Mesothelial cell of epicardium (in vitro differentiated cells): Measurements from ENCODE around the gene SORL1. TPM values are rescaled to one million over a fixed set of nuclear protein-coding genes. Genes with fewer than 3 reads are reported as not detected.
"Not testable (repeated sequence)": the region's sequence is repeated elsewhere in the genome, so short reads cannot be mapped to it uniquely, and the experiment has no call there.

Experiments
- DNase-seq, 2 experiments: peaks; one replicate each; pipeline ENCODE4 v3.0.0; 2021; ENCODE audit warnings: low spot score in 2 of 2; ENCODE audit not compliant: unreplicated experiment in 2 of 2
- H3K27ac Mint-ChIP-seq: 2 replicates; pipeline ENCODE4 v1.8.0; 2021; ENCODE audit warnings: mixed read lengths
- H3K27me3 Mint-ChIP-seq: 2 replicates; pipeline ENCODE4 v1.8.0; 2021; ENCODE audit warnings: low read depth, mixed read lengths
- H3K36me3 Mint-ChIP-seq: 2 replicates; pipeline ENCODE4 v1.8.0; 2021; ENCODE audit warnings: mixed read lengths
- H3K4me1 Mint-ChIP-seq: 2 replicates; pipeline ENCODE4 v1.8.0; 2021; ENCODE audit warnings: mixed read lengths
- H3K4me3 Mint-ChIP-seq: 2 replicates; pipeline ENCODE4 v1.8.0; 2021; ENCODE audit warnings: mild to moderate bottlenecking, moderate library complexity, mixed read lengths
- H3K9me3 Mint-ChIP-seq: 2 replicates; pipeline ENCODE4 v1.8.0; 2021; ENCODE audit warnings: mixed read lengths
- CTCF ChIP-seq: fragments of 200-600 bp; sonication (generic); IDR thresholded peaks from one replicate; pipeline ENCODE4 v1.5.0; 2021; ENCODE audit warnings: antibody characterized with exemption; ENCODE audit not compliant: unreplicated experiment
- total RNA-seq: library from RNA; stranded (reverse); gene quantifications from 3 replicates; pipeline ENCODE4 v1.2.1, GENCODE V29; 2021

Gene SORL1
- total RNA-seq, 1 donor from 2014 or later = 32.8 TPM

GRCh38 chr11:121634273-121634672 is 182.2 kb downstream of the SORL1 start:
- Mint-ChIP-seq H3K27ac (no peak overlapping the region), H3K4me1 (peaks cover 18% of the 10 kb centered on the region), H3K4me3 (no peak overlapping the region), H3K27me3 (no peaks in the 10 kb centered on the region), H3K36me3 (peaks cover 3% of the 10 kb centered on the region), H3K9me3 (no peaks in the 10 kb centered on the region)
- no peak for DNase-seq
- TF ChIP-seq CTCF = no peak

- TF ChIP-seq CTCF = no peak
- DNase-seq = no peak
- Mint-ChIP-seq H3K36me3 (peaks cover 3% of the 10 kb centered on the region), H3K27ac (peak overlapping the region; percentile 36), H3K27me3 (no peaks in the 10 kb centered on the region), H3K9me3 (no peaks in the 10 kb centered on the region), H3K4me3 (no peak overlapping the region), H3K4me1 (peaks cover 18% of the 10 kb centered on the region)
Measured at GRCh38 chr11:121634889-121635288, 182.8 kb downstream of the SORL1 start.

GRCh38 chr11:121636081-121636799 is 184.1 kb downstream of the SORL1 start:
- H3K9me3 Mint-ChIP-seq = no peaks in the 10 kb centered on the region
- H3K27ac Mint-ChIP-seq = no peak overlapping the region
- no peak overlapping the region for H3K4me3 Mint-ChIP-seq
- no peak for TF ChIP-seq CTCF
- no peak for DNase-seq
- H3K4me1 Mint-ChIP-seq = peaks cover 18% of the 10 kb centered on the region
- H3K36me3 Mint-ChIP-seq = peaks cover 3% of the 10 kb centered on the region
- no peaks in the 10 kb centered on the region for H3K27me3 Mint-ChIP-seq

GRCh38 chr11:121636800-121637176 is 184.7 kb downstream of the SORL1 start:
- Mint-ChIP-seq H3K27me3 (peaks cover 4% of the 10 kb centered on the region), H3K9me3 (no peaks in the 10 kb centered on the region), H3K36me3 (peaks cover 3% of the 10 kb centered on the region), H3K4me1 (peaks cover 18% of the 10 kb centered on the region), H3K27ac (no peak overlapping the region), H3K4me3 (no peak overlapping the region)
- no peak for DNase-seq
- no peak for TF ChIP-seq CTCF

- not testable (repeated sequence) for DNase-seq, H3K4me3 Mint-ChIP-seq, H3K9me3 Mint-ChIP-seq, H3K27ac Mint-ChIP-seq, H3K36me3 Mint-ChIP-seq
- H3K27me3 Mint-ChIP-seq = peaks cover 11% of the 10 kb centered on the region
- peaks cover 18% of the 10 kb centered on the region for H3K4me1 Mint-ChIP-seq
Measured at GRCh38 chr11:121637587-121637986, 185.5 kb downstream of the SORL1 start.

GRCh38 chr11:121643479-121644186 is 191.5 kb downstream of the SORL1 start:
- no peak for TF ChIP-seq CTCF
- H3K27ac Mint-ChIP-seq = no peak overlapping the region
- no peak for DNase-seq

More at GRCh38 chr11:121643479-121644186, 191.5 kb downstream of the SORL1 start:
- H3K4me1 Mint-ChIP-seq = peaks cover 4% of the 10 kb centered on the region
- H3K27me3 Mint-ChIP-seq = peaks cover 15% of the 10 kb centered on the region
- no peak overlapping the region for H3K4me3 Mint-ChIP-seq
- no peaks in the 10 kb centered on the region for H3K36me3 Mint-ChIP-seq
- no peaks in the 10 kb centered on the region for H3K9me3 Mint-ChIP-seq
